Liver (tissue), 9 donors: ENCODE data around the gene NPAS2. TPM values are rescaled to one million over a fixed set of nuclear protein-coding genes. Genes with fewer than 3 reads are reported as not detected.

Experiments used
- DNase-seq: peaks from one replicate; pipeline ENCODE4 v3.0.0-alpha.2; 2017; ENCODE audit warnings: low spot score
- H3K27ac ChIP-seq, 2 donors: one replicate each; pipeline ENCODE4 v1.7.0; 2013; ENCODE audit warnings: inconsistent platforms in 2 of 2, low read length in 2 of 2, control low read depth in 1 of 2, low read depth in 1 of 2, mild to moderate bottlenecking in 1 of 2
- H3K27me3 ChIP-seq, 4 donors: one replicate each; pipeline versions ENCODE4 v1.6.1 to v1.7.0; 2013; ENCODE audit warnings: low read length in 3 of 4, inconsistent platforms in 1 of 4, mild to moderate bottlenecking in 1 of 4, moderate library complexity in 1 of 4; ENCODE audit not compliant: control insufficient read depth in 4 of 4, insufficient read depth in 4 of 4
- H3K36me3 ChIP-seq, 4 donors: one replicate each; pipeline versions ENCODE4 v1.6.1 to v1.7.0; 2013; ENCODE audit warnings: low read length in 3 of 4, mild to moderate bottlenecking in 3 of 4, low read depth in 1 of 4, moderate library complexity in 1 of 4; ENCODE audit not compliant: control insufficient read depth in 4 of 4, insufficient read depth in 3 of 4
- H3K4me1 ChIP-seq, 4 donors: one replicate each; pipeline versions ENCODE4 v1.6.1 to v1.7.0; 2013; ENCODE audit warnings: low read length in 3 of 4, mild to moderate bottlenecking in 3 of 4, moderate library complexity in 1 of 4; ENCODE audit not compliant: control insufficient read depth in 4 of 4, insufficient read depth in 4 of 4
- H3K4me3 ChIP-seq, 3 donors: one replicate each; pipeline versions ENCODE4 v1.6.1 to v1.7.0; 2013; ENCODE audit warnings: low read length in 3 of 3, control low read depth in 1 of 3, low read depth in 1 of 3, mild to moderate bottlenecking in 1 of 3
- H3K9ac ChIP-seq, 2 donors: one replicate each; pipeline ENCODE4 v1.7.0; 2013; ENCODE audit warnings: low read length in 2 of 2, mild to moderate bottlenecking in 2 of 2, moderate library complexity in 2 of 2, control low read depth in 1 of 2, low read depth in 1 of 2
- H3K9me3 ChIP-seq, 4 donors: one replicate each; pipeline versions ENCODE4 v1.6.1 to v1.7.0; 2013; ENCODE audit warnings: low read length in 3 of 4; ENCODE audit not compliant: control insufficient read depth in 4 of 4
- EGR1 ChIP-seq, 2 donors: IDR thresholded peaks; 2 replicates each; pipeline ENCODE4 v1.6.1; 2016 to 2018; ENCODE audit warnings: antibody characterized with exemption in 2 of 2, low read depth in 2 of 2
- FOXA1 ChIP-seq: IDR thresholded peaks from 2 replicates; pipeline ENCODE4 v1.6.1; 2016; ENCODE audit warnings: antibody characterized with exemption
- FOXA2 ChIP-seq: IDR thresholded peaks from 2 replicates; pipeline ENCODE4 v1.6.1; 2016; ENCODE audit warnings: antibody characterized with exemption
- GABPA ChIP-seq, 2 donors: IDR thresholded peaks in 1 of 2; conservative IDR thresholded peaks in 1 of 2; 2 replicates each; pipeline ENCODE4 v1.6.1; 2016; ENCODE audit warnings: antibody characterized with exemption in 2 of 2, mild to moderate bottlenecking in 1 of 2, moderate library complexity in 1 of 2
- HNF4A ChIP-seq, 2 donors: conservative IDR thresholded peaks; 2 replicates each; pipeline ENCODE4 v1.6.1; 2016; ENCODE audit warnings: antibody characterized with exemption in 2 of 2, mild to moderate bottlenecking in 2 of 2
- HNF4G ChIP-seq: IDR thresholded peaks from 2 replicates; pipeline ENCODE4 v1.6.1; 2016; ENCODE audit warnings: antibody characterized with exemption
- JUND ChIP-seq, 2 donors: IDR thresholded peaks; 2 replicates each; pipeline ENCODE4 v1.6.1; 2016; ENCODE audit warnings: antibody characterized with exemption in 2 of 2
- NR2F2 ChIP-seq: IDR thresholded peaks from 2 replicates; pipeline ENCODE4 v1.6.1; 2016; ENCODE audit warnings: antibody characterized with exemption
- RAD21 ChIP-seq, 2 donors: IDR thresholded peaks; 2 replicates each; pipeline ENCODE4 v1.6.1; 2016; ENCODE audit warnings: antibody characterized with exemption in 2 of 2, mild to moderate bottlenecking in 2 of 2
- RXRA ChIP-seq, 2 donors: IDR thresholded peaks; 2 replicates each; pipeline ENCODE4 v1.6.1; 2017 to 2018; ENCODE audit warnings: antibody characterized with exemption in 2 of 2, mild to moderate bottlenecking in 1 of 2
- SP1 ChIP-seq: IDR thresholded peaks from 2 replicates; pipeline ENCODE4 v1.6.1; 2018; ENCODE audit warnings: antibody characterized with exemption, mild to moderate bottlenecking
- TAF1 ChIP-seq: conservative IDR thresholded peaks from 2 replicates; pipeline ENCODE4 v1.6.1; 2016; ENCODE audit warnings: antibody characterized with exemption, mild to moderate bottlenecking
- YY1 ChIP-seq: IDR thresholded peaks from 2 replicates; pipeline ENCODE4 v1.6.1; 2016; ENCODE audit warnings: antibody characterized with exemption, mild to moderate bottlenecking
- WGBS: extraction: QIAGEN DNeasy Blood & Tissue Kit; methylation state at CpG from one replicate; pipeline ENCODE4 v1.1.7; 2013; 5-methylcytosine and 5-hydroxymethylcytosine counted together
- polyA plus RNA-seq, 2 donors: library from polyadenylated mRNA; stranded (reverse) in 1 of 2; unstranded in 1 of 2; fragments of 200-250 nt in 1 of 2; fragments of >200 nt in 1 of 2; fragmentation: Nextera tagmentation in 1 of 2; extraction: Ambion mirVana in 1 of 2; gene quantifications; one replicate each; pipeline versions ENCODE4 v1.2.1 to v1.2.3, GENCODE V29; 2013 to 2015
- total RNA-seq, 2 donors: library from RNA; depleted of rRNA; stranded (reverse); fragments of >200 nt; gene quantifications; one replicate each; pipeline ENCODE4 v1.2.3, GENCODE V29; 2014
- TF ChIP-seq, protein P1 (sequence below): fragments of 150-350 bp; IDR thresholded peaks from 2 replicates; pipeline ENCODE4 v1.5.1; 2017; ENCODE audit warnings: improper control_type of control experiment, low read depth, low read length; ENCODE audit not compliant: missing input control
- TF ChIP-seq, protein P2 (sequence below): IDR thresholded peaks from 2 replicates; pipeline ENCODE4 v1.6.1; 2016; ENCODE audit warnings: antibody characterized with exemption
- TF ChIP-seq, protein P3 (sequence below): IDR thresholded peaks from 2 replicates; pipeline ENCODE4 v1.6.1; 2016; ENCODE audit warnings: antibody characterized with exemption
- TF ChIP-seq, protein P4 (sequence below): IDR thresholded peaks from 2 replicates; pipeline ENCODE4 v1.6.1; 2016; ENCODE audit warnings: antibody characterized with exemption, mild to moderate bottlenecking
- TF ChIP-seq, protein P5 (sequence below): IDR thresholded peaks from 2 replicates; pipeline ENCODE4 v1.6.1; 2016; ENCODE audit warnings: antibody characterized with exemption
- donor health status: healthy.
- donor health status: healthy.
- donor health status: healthy.
- donor health status: healthy.
- donor health status: healthy.

NPAS2 gene
- total and polyA plus RNA-seq, 4 donors: 0.33 to 24.3 (median 6.6) TPM

DNA sequence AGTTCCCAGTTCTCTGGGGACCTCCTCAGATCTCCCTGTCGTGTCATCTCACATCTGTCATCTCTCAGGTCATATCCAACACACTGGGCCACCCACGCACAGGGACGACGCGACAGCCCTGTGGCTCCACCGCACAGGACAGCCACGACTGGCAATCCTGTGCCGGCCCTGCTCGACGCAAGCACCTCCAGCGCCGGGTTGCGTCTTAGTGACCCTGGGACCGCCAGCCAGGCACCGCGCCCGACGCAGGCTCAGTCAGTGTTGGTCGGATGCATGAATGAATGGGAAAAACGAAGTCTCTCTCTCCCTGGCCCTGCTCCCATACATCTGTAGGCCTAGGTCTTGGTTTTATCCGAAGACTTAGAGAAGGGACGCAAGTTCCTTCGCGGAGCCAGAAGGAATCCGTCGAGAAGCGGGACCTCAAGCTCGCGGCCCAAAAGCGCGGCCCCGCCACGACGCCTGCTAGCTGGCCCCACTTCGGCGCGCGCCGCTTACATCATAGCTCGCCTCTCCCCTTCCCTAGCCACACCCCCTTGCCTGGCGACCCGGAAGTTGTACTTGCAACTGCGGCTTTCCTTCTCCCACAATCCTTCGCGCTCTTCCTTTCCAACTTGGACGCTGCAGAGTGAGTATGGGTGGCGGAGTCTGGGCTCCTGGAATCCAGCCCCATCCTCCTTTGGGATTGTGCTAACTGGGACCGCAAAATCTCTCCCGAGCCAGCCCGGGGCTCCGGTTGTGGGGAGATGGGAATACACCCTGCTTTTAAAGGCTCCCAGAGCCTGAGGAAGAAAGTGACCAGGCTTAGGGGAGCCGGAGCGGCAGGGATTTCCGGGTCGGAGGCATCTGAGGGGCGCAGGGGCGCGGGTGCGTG is 182.0 kb downstream of the NPAS2 start, which contains the start of gene RPL31:
Gene RPL31, plus strand, starts transcription at position 599 of the 871 bp plus-strand sequence. CDS start 413 bp downstream, outside the sequence.
- Histone ChIP-seq H3K4me3 (peak within 1 kb of the TSS; percentile 62 to 95 (median 78)), H3K9ac (peak within 1 kb of the TSS; percentile 90 to 98), H3K36me3 (peaks cover 6 to 33% (median 30%) of the 10 kb centered on the region in 4 donors), H3K9me3 (no peaks in the 10 kb centered on the region), H3K4me1 (peaks cover 0 to 33% (median 16%) of the 10 kb centered on the region in 4 donors), H3K27ac (peak within 1 kb of the TSS; percentile 83 to 95), H3K27me3 (no peaks in the 10 kb centered on the region)
- WGBS: 2% methylated on average over 59 of the region's 59 CpGs
- peak; percentile 92 for DNase-seq
- TF ChIP-seq RXRA (IDR thresholded peaks at IDR 0.05) (peak in 1 of 2 donors; percentile 28), HNF4G (no peak), HNF4A (conservative IDR thresholded peaks at IDR 0.05) (peak in 1 of 2 donors; percentile 49), RAD21 (IDR thresholded peaks at IDR 0.05) (peak; percentile 3 to 31), EGR1 (IDR thresholded peaks at IDR 0.05; ENCODE audit: low read depth in 2 of 2) (peak; percentile 18 to 76), YY1 (peak; percentile 92), SP1 (peak; percentile 69), TAF1 (peak; percentile 100), GABPA (IDR thresholded peaks at IDR 0.05 in 1 of 2, conservative IDR thresholded peaks at IDR 0.05 in 1 of 2) (peak; percentile 76 to 95), FOXA1 (peak; percentile 30), NR2F2 (peak; percentile 49), JUND (IDR thresholded peaks at IDR 0.05) (peak in 1 of 2 donors; percentile 46), FOXA2 (peak; percentile 27)
- TF ChIP-seq, protein P1, sequence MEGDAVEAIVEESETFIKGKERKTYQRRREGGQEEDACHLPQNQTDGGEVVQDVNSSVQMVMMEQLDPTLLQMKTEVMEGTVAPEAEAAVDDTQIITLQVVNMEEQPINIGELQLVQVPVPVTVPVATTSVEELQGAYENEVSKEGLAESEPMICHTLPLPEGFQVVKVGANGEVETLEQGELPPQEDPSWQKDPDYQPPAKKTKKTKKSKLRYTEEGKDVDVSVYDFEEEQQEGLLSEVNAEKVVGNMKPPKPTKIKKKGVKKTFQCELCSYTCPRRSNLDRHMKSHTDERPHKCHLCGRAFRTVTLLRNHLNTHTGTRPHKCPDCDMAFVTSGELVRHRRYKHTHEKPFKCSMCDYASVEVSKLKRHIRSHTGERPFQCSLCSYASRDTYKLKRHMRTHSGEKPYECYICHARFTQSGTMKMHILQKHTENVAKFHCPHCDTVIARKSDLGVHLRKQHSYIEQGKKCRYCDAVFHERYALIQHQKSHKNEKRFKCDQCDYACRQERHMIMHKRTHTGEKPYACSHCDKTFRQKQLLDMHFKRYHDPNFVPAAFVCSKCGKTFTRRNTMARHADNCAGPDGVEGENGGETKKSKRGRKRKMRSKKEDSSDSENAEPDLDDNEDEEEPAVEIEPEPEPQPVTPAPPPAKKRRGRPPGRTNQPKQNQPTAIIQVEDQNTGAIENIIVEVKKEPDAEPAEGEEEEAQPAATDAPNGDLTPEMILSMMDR: no peak
- TF ChIP-seq, protein P2, sequence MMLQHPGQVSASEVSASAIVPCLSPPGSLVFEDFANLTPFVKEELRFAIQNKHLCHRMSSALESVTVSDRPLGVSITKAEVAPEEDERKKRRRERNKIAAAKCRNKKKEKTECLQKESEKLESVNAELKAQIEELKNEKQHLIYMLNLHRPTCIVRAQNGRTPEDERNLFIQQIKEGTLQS: no peak
- TF ChIP-seq, protein P3, sequence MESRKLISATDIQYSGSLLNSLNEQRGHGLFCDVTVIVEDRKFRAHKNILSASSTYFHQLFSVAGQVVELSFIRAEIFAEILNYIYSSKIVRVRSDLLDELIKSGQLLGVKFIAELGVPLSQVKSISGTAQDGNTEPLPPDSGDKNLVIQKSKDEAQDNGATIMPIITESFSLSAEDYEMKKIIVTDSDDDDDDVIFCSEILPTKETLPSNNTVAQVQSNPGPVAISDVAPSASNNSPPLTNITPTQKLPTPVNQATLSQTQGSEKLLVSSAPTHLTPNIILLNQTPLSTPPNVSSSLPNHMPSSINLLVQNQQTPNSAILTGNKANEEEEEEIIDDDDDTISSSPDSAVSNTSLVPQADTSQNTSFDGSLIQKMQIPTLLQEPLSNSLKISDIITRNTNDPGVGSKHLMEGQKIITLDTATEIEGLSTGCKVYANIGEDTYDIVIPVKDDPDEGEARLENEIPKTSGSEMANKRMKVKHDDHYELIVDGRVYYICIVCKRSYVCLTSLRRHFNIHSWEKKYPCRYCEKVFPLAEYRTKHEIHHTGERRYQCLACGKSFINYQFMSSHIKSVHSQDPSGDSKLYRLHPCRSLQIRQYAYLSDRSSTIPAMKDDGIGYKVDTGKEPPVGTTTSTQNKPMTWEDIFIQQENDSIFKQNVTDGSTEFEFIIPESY: no peak
- TF ChIP-seq, protein P4, sequence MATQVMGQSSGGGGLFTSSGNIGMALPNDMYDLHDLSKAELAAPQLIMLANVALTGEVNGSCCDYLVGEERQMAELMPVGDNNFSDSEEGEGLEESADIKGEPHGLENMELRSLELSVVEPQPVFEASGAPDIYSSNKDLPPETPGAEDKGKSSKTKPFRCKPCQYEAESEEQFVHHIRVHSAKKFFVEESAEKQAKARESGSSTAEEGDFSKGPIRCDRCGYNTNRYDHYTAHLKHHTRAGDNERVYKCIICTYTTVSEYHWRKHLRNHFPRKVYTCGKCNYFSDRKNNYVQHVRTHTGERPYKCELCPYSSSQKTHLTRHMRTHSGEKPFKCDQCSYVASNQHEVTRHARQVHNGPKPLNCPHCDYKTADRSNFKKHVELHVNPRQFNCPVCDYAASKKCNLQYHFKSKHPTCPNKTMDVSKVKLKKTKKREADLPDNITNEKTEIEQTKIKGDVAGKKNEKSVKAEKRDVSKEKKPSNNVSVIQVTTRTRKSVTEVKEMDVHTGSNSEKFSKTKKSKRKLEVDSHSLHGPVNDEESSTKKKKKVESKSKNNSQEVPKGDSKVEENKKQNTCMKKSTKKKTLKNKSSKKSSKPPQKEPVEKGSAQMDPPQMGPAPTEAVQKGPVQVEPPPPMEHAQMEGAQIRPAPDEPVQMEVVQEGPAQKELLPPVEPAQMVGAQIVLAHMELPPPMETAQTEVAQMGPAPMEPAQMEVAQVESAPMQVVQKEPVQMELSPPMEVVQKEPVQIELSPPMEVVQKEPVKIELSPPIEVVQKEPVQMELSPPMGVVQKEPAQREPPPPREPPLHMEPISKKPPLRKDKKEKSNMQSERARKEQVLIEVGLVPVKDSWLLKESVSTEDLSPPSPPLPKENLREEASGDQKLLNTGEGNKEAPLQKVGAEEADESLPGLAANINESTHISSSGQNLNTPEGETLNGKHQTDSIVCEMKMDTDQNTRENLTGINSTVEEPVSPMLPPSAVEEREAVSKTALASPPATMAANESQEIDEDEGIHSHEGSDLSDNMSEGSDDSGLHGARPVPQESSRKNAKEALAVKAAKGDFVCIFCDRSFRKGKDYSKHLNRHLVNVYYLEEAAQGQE: peak; percentile 96
- TF ChIP-seq, protein P5, sequence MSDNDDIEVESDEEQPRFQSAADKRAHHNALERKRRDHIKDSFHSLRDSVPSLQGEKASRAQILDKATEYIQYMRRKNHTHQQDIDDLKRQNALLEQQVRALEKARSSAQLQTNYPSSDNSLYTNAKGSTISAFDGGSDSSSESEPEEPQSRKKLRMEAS: peak; percentile 94
